ENCODE data around the gene ITSN2.

ITSN2 gene

DNA sequence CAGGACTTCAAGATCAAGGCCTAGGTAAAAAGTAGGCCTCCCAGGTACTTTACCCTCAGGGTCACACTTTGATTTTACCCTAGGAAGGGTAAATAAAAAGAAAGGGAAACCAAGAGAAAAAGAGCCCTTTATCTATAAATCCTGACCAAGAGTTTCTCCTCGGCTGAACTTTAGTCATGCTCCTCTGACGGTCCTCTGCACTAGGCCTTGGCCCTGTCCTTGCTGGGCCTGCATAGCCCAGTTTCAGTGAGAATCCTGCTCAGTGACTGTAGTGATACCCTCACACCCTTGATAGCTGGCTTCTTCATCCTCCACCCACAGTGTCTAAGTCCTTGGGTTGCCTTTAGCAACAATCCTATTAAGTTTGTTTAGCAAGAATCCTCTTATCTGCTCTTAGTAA lies 20.5 kb upstream of the ITSN2 start:
- TF ChIP-seq GATA2 (IDR thresholded peaks at IDR 0.05; ENCODE audit: low read depth, low read length) (no peak), GATA3 (IDR thresholded peaks at IDR 0.05; ENCODE audit: low read depth, low read length) (no peak)

DNA sequence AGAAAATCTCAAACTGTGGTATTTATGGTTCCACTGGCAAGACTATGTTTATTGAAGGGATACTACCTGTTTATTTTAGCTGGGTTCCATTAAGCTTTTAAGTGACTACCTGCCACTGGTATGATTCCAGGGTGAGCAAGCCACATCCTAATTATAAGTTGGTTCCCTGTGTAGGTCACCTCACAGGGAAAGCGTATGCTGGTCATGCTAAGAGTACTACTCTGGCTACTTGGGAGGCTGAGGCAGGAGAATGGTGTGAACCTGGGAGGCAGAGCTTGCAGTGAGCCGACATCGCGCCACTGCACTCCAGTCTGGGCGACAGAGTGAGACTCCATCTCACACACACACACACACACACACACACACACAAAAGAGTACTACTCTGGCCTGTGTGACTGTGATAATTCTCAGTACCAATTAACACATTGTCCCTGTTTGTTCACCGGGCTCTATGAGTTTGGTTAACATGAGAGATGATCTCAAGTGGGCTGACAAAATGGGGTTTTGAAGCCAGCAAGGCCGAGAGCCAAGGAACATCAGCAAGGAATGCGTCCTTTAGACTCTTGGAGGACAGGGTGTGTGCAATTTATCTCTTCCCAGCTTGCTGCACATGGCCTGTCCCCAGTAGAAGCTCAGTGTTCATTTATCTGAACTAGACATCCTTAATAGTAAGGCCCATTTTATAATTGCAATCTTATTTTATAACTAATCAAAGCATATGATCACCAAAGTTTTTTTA lies 15.2 kb upstream of the ITSN2 start:
- no peak for TF ChIP-seq GATA3 (IDR thresholded peaks at IDR 0.05; ENCODE audit: low read depth, low read length)

DNA sequence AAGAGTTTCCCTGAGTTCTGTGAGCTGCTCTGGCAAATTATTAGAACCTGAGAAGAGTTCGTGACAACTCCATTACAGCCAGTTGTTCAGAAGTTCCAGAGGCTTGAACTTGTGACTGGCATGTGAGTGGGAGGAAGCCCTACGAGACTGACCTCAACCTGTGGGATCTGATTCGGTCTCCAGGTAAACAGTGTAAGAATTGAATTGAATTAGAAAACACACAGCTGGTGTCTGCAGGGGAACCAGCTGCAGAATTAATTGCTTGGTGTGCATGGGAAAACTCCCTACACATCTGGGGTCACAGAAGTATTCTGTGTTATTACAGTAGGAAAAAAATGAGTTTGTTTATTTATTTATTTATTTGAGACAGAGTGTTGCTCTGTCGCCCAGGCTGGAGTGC lies 14.0 kb upstream of the ITSN2 start:
- TF ChIP-seq GATA3 (IDR thresholded peaks at IDR 0.05; ENCODE audit: low read depth, low read length), result no peak
- TF ChIP-seq GATA2 (IDR thresholded peaks at IDR 0.05; ENCODE audit: low read depth, low read length), result no peak

GRCh38 chr2:24372033-24372432 lies 11.7 kb upstream of the ITSN2 start:
- TF ChIP-seq GATA2 (IDR thresholded peaks at IDR 0.05; ENCODE audit: low read depth, low read length) (no peak), GATA3 (IDR thresholded peaks at IDR 0.05; ENCODE audit: low read depth, low read length) (no peak)

DNA sequence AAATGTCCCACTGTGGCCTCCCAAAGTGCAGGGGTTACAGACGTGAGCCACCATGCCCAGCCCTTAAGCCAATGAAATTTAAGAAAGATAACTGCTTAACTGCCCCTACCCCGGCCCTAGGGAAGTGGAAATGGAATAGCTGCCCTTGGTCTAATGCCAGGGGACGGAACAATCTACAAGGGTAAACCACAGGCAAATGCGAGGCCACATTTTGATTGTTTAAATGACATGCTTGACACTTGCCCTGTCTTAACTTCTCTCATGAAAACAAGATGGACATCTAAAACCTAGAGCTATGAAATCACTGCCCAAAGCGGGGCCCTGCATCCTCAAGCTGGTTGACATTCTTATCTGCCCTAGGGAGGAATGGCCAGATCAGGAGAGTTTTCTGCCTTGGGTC lies 5.5 kb upstream of the ITSN2 start:
- TF ChIP-seq GATA2 (IDR thresholded peaks at IDR 0.05; ENCODE audit: low read depth, low read length), result no peak
- no peak for TF ChIP-seq GATA3 (IDR thresholded peaks at IDR 0.05; ENCODE audit: low read depth, low read length)

DNA sequence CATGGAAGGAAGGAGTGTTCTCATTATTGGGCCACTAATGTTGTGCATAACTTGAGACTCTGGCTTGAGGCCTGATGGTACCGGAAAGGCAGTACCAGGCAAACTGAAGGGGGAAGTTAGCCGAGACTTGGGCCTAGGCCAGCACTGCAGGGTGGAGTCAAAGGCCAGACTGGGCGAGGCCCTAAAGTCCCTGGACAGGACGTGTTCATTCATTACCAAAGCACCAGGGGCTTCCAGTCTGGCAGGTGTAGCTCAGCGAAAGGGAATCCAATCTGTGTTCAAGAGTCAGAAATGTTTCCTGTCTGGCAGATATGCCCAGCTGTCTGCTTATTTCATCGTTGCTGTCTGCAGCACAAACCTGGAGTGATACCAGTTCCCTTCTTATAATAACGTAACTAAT lies 4.7 kb upstream of the ITSN2 start:
- TF ChIP-seq GATA2 (IDR thresholded peaks at IDR 0.05; ENCODE audit: low read depth, low read length) (no peak), GATA3 (IDR thresholded peaks at IDR 0.05; ENCODE audit: low read depth, low read length) (no peak)

DNA sequence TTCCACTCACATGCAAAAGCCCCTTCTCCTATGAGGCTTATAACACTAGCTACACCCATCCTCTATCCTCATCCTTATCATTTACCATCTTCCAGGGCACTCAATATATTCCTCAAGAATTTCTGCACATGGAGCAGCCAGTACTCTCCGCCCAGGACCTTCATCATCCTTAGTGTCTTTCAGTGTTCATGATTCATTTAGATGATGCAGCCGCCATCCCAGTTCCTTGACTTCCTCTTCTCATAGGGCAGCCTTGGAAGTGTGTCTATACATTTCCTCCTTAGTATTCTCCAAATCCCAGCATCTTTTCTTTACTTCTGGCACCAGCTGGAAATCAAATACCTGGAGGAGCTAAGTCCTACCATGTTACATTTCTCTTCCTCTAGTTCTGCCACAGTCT lies 3.0 kb upstream of the ITSN2 start:
- TF ChIP-seq GATA3 (IDR thresholded peaks at IDR 0.05; ENCODE audit: low read depth, low read length) (no peak), GATA2 (IDR thresholded peaks at IDR 0.05; ENCODE audit: low read depth, low read length) (no peak)

DNA sequence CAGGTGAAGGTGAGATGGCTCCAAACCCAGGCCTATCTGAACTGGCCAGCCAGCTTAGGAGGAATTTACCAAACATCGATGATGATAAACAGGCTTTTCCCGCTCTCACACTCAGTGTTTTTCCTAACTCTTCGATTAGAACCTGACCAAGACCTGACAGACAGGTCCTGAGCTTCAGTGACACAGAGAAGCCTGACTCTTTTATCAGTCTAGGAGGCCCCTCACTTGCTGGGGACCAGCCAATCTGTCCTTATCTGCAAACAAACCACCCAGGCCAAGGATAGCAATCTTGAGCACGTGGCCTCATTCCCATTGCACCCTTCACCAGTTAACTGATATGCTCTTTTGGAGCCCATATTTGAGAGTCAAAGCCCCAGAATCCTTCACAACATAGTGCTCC lies 1.9 kb upstream of the ITSN2 start:
- TF ChIP-seq GATA3 (IDR thresholded peaks at IDR 0.05; ENCODE audit: low read depth, low read length) (no peak), GATA2 (IDR thresholded peaks at IDR 0.05; ENCODE audit: low read depth, low read length) (no peak)

GRCh38 chr2:24360963-24361330 lies 611 bp upstream of the ITSN2 start:
- no peak for TF ChIP-seq GATA3 (IDR thresholded peaks at IDR 0.05; ENCODE audit: low read depth, low read length)
- no peak for TF ChIP-seq GATA2 (IDR thresholded peaks at IDR 0.05; ENCODE audit: low read depth, low read length)

- TF ChIP-seq GATA2 (IDR thresholded peaks at IDR 0.05; ENCODE audit: low read depth, low read length) (no peak), GATA3 (IDR thresholded peaks at IDR 0.05; ENCODE audit: low read depth, low read length) (no peak)
Observed at GRCh38 chr2:24359129-24360049, 947 bp downstream of the ITSN2 start.

DNA sequence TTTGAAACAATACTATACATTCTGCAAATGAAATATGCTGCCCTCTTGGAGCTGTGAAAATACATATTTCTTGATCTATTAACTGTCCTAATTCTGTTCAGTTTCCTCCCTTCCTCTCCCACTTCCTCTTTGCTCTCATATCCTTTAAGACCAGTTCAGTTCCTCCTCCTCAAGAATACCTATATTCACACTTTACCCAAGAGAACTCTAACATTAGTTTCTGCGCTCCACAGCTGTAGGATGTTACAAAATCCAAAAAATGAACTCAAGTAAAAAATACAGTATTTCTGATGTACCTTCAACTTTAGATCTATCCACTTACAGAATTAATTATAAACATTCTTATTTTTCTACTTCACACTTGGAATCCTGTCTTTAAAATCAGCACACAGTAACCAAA lies 5.4 kb downstream of the ITSN2 start:
- TF ChIP-seq GATA3 (IDR thresholded peaks at IDR 0.05; ENCODE audit: low read depth, low read length) (no peak), GATA2 (IDR thresholded peaks at IDR 0.05; ENCODE audit: low read depth, low read length) (no peak)

GRCh38 chr2:24354395-24354794 lies 5.9 kb downstream of the ITSN2 start:
- TF ChIP-seq GATA3 (IDR thresholded peaks at IDR 0.05; ENCODE audit: low read depth, low read length), result no peak
- TF ChIP-seq GATA2 (IDR thresholded peaks at IDR 0.05; ENCODE audit: low read depth, low read length), result no peak

- peak; percentile 83 for TF ChIP-seq GATA2 (IDR thresholded peaks at IDR 0.05; ENCODE audit: low read depth, low read length)
- peak; percentile 68; the same call in 1 of the 2 replicates for TF ChIP-seq GATA3 (IDR thresholded peaks at IDR 0.05; ENCODE audit: low read depth, low read length)
Observed at GRCh38 chr2:24353973-24354372, 6.4 kb downstream of the ITSN2 start.

- TF ChIP-seq GATA2 (IDR thresholded peaks at IDR 0.05; ENCODE audit: low read depth, low read length) (no peak), GATA3 (IDR thresholded peaks at IDR 0.05; ENCODE audit: low read depth, low read length) (no peak)
Observed at GRCh38 chr2:24353364-24353763, 7.0 kb downstream of the ITSN2 start.

- TF ChIP-seq GATA3 (IDR thresholded peaks at IDR 0.05; ENCODE audit: low read depth, low read length) (no peak), GATA2 (IDR thresholded peaks at IDR 0.05; ENCODE audit: low read depth, low read length) (no peak)
Observed at GRCh38 chr2:24352664-24353063, 7.7 kb downstream of the ITSN2 start.
